Measurements from ENCODE around the gene GATAD2A. TPM values are rescaled to one million over a fixed set of nuclear protein-coding genes. Genes with fewer than 3 reads are reported as not detected.

GATAD2A gene
- total RNA-seq, 4 donors from 2014 or later, result 34.9 to 60.5 (median 42.5) TPM

- DNase-seq (ENCODE audit: extremely low spot score), result no peak
- TF ChIP-seq POLR2AphosphoS5 (IDR thresholded peaks at IDR 0.05) (no peak), POLR2A (IDR thresholded peaks at IDR 0.05; ENCODE audit: low read depth) (no peak)
- Histone ChIP-seq H3K4me1 (peaks cover 15 to 40% (median 26%) of the 10 kb centered on the region in 4 donors), H3K27ac (replicated peaks in 1 of 4) (no peak overlapping the region), H3K4me3 (no peak overlapping the region), H3K9me3 (no peaks in the 10 kb centered on the region), H3K36me3 (peaks cover 15 to 38% (median 35%) of the 10 kb centered on the region in 4 donors), H3K27me3 (no peaks in the 10 kb centered on the region)
- intact Hi-C loops (cut with DNase I), result loop anchor here (5.0 kb wide), 1 partner anchor 426 kb away; no protein-coding TSS in a partner anchor
- WGBS, result 81% methylated on average over 4 of the region's 4 CpGs
Observed at GRCh38 chr19:19530889-19531288, 125.4 kb downstream of the GATAD2A start.

DNA sequence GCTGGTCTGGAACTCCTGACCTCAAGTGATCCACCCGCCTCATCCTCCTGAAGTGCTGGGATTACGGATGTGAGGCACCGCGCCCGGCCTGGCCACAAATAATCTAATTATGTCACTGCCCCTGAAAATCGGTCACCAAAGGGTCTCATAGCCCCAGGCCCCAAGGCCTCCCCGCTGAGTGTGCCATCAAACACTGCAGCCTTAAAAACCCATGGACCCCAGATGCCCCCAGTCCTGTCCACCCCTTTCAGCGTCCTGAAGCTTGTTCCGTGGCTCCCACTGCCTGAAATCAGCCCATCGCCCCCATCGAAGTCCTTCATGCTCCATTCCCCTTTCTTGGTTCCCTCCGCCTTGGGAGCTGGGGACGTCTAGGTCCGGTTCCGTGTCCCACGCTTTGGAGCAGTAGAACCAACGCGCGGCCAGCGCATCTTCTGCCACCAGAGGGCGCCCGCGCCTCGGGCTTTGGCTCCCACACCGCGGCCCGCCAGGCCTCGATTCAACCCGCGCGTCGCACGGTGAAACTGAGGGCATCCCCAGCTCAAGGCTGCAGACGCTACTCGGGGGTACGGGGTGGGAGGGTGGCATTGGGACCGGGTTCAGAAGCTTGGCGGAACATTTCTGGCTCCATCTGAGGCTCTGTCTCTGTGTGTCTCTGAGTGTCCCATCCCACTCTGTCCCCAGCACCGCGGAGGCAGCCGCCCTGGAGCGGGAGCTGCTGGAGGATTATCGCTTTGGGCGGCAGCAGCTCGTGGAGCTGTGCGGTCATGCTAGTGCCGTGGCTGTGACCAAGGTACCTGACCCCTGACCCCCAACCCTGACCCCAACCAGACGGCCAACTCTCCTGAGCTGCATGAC, 126.7 kb downstream of the GATAD2A start:
- 23% methylated on average over 29 of the region's 48 CpGs for WGBS
- H3K27me3 ChIP-seq, result peaks cover 0 to 5% (median 0%) of the 10 kb centered on the region in 4 donors
- TF ChIP-seq, protein P1, sequence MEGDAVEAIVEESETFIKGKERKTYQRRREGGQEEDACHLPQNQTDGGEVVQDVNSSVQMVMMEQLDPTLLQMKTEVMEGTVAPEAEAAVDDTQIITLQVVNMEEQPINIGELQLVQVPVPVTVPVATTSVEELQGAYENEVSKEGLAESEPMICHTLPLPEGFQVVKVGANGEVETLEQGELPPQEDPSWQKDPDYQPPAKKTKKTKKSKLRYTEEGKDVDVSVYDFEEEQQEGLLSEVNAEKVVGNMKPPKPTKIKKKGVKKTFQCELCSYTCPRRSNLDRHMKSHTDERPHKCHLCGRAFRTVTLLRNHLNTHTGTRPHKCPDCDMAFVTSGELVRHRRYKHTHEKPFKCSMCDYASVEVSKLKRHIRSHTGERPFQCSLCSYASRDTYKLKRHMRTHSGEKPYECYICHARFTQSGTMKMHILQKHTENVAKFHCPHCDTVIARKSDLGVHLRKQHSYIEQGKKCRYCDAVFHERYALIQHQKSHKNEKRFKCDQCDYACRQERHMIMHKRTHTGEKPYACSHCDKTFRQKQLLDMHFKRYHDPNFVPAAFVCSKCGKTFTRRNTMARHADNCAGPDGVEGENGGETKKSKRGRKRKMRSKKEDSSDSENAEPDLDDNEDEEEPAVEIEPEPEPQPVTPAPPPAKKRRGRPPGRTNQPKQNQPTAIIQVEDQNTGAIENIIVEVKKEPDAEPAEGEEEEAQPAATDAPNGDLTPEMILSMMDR (IDR thresholded peaks at IDR 0.05), result peak; percentile 85 to 99 (median 93)
- TF ChIP-seq POLR2A (IDR thresholded peaks at IDR 0.05; ENCODE audit: low read depth), result no peak
- TF ChIP-seq EP300 (IDR thresholded peaks at IDR 0.05), result no peak
- TF ChIP-seq POLR2AphosphoS5 (IDR thresholded peaks at IDR 0.05), result peak in 1 of 2 donors; percentile 53
- peak overlapping the region in 1 of 4 donors; percentile 19 for H3K4me3 ChIP-seq
- H3K36me3 ChIP-seq, result peaks cover 12 to 26% (median 22%) of the 10 kb centered on the region in 4 donors
- H3K4me1 ChIP-seq, result peaks cover 15 to 31% (median 24%) of the 10 kb centered on the region in 4 donors
- intact Hi-C loops (cut with DNase I), result loop anchor here (2.0 to 5.0 kb wide), 2 partner anchors 111 to 425 kb away; partner anchors contain the start of gene GMIP
- H3K9me3 ChIP-seq, result no peaks in the 10 kb centered on the region
- H3K27ac ChIP-seq (replicated peaks in 1 of 4), result no peak overlapping the region
- DNase-seq (ENCODE audit: extremely low spot score), result no peak

DNA sequence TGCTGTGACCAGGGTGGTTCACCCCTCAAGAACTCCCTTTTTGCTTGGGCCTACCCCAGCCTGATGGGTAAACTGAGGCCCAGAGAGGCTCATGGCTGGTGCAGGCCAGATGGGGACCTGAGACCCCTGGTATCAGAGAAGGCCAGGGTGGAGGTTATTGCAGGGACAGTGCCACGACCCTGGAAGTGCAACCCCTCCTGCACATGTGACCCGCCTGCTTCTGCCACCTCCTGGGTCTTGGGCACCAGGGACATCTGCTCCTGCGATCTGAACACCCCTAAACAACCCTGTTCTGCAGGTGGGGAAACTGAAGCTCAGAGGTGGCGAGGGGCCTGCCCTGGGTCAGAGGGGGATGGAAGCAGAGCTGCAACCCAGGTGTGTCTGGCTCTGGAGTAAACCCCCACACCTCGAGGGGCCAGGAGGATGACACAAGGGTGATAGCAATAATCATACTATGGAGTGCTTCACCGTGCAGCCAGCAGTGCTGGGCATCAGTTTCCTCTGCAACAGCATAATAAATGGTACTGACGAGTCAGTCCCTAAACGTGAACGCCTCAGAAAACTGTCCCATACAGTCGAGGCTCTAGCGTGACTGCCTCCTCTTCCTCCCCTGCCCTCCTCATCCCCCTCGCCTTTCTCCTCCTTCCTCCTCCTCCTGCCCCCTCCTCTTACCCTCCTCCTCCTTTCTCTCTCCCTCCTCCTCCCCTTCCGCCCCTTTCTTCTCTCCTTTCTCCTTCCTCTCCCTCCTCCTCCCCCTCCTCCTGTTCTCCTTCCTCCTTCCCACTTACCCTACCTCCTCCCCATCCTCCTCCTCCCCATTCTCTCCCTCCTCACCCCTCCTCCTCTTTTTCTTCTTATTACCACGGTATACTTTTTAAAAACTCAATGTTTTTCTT, 127.6 kb downstream of the GATAD2A start:
- 74% methylated on average over 13 of the region's 14 CpGs for WGBS
- no peak overlapping the region for H3K4me3 ChIP-seq

GRCh38 chr19:19533841-19534240, 128.4 kb downstream of the GATAD2A start:
- TF ChIP-seq EP300 (IDR thresholded peaks at IDR 0.05), result no peak
- TF ChIP-seq, protein P1 (IDR thresholded peaks at IDR 0.05), result no peak
- no peak for TF ChIP-seq POLR2AphosphoS5 (IDR thresholded peaks at IDR 0.05)
- TF ChIP-seq POLR2A (IDR thresholded peaks at IDR 0.05; ENCODE audit: low read depth), result no peak
- Histone ChIP-seq H3K4me1 (peaks cover 24 to 39% (median 36%) of the 10 kb centered on the region in 4 donors), H3K27ac (replicated peaks in 1 of 4) (no peak overlapping the region), H3K27me3 (peaks cover 6 to 20% (median 12%) of the 10 kb centered on the region in 4 donors), H3K4me3 (no peak overlapping the region), H3K9me3 (no peaks in the 10 kb centered on the region), H3K36me3 (peaks cover 0 to 12% (median 9%) of the 10 kb centered on the region in 4 donors)
- 87% methylated on average over 6 of the region's 6 CpGs for WGBS
- no peak for DNase-seq (ENCODE audit: extremely low spot score)
- intact Hi-C loops (cut with DNase I), result loop anchor here (2.0 to 5.0 kb wide), 2 partner anchors 109 to 423 kb away; partner anchors contain the start of gene GMIP

More for the DNA sequence above, 127.6 kb downstream of the GATAD2A start:
- intact Hi-C loops (cut with DNase I), result loop anchor here (2.0 to 5.0 kb wide), 2 partner anchors 110 to 424 kb away; partner anchors contain the start of gene GMIP
- DNase-seq (ENCODE audit: extremely low spot score), result no peak
- no peaks in the 10 kb centered on the region for H3K9me3 ChIP-seq
- peaks cover 2 to 12% (median 4%) of the 10 kb centered on the region in 4 donors for H3K27me3 ChIP-seq
- H3K27ac ChIP-seq (replicated peaks in 1 of 4), result no peak overlapping the region
- peaks cover 4 to 17% (median 14%) of the 10 kb centered on the region in 4 donors for H3K36me3 ChIP-seq
- peaks cover 17 to 39% (median 32%) of the 10 kb centered on the region in 4 donors for H3K4me1 ChIP-seq
- no peak for TF ChIP-seq EP300 (IDR thresholded peaks at IDR 0.05)

DNA sequence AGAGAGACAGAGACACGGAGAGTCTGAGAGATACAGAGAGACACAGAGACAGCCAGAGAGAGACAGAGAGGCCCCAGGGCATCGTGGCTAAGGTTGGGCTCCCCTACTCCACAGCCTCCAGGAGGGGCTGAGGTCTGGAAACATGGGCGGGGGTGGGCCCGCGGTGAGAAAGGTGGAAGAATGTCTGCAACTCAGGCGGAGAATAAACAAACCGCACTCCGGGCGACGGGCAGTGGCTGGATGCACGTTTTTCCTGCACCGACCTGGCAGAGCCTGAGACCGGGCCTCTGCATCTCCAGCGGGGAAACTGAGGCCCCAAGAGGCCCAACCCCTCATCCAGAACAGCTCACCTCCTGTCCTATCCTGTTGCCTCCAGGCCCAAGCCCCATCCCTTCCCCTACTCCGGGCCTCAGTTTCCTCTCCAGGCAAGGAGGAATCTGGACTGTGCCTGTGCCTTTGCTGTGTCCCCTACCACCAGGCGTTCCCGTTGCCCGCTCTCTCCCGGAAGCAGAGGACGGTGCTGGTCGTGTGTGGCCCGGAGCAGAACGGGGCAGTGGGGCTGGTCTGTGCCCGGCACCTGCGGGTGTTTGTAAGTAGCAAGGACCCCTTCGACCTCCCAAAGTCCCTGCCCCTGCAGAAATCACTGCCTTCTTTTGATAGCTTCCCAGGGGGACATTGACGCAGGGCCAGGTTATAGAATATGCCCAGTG, 129.2 kb downstream of the GATAD2A start:
- Histone ChIP-seq H3K9me3 (no peaks in the 10 kb centered on the region), H3K4me3 (no peak overlapping the region), H3K36me3 (peaks cover 0 to 9% (median 7%) of the 10 kb centered on the region in 4 donors), H3K4me1 (peaks cover 21 to 37% (median 31%) of the 10 kb centered on the region in 4 donors), H3K27me3 (peaks cover 6 to 29% (median 20%) of the 10 kb centered on the region in 4 donors), H3K27ac (replicated peaks in 1 of 4) (no peak overlapping the region)
- no peak for DNase-seq (ENCODE audit: extremely low spot score)
- TF ChIP-seq EP300 (IDR thresholded peaks at IDR 0.05) (no peak), POLR2A (IDR thresholded peaks at IDR 0.05; ENCODE audit: low read depth) (no peak), POLR2AphosphoS5 (IDR thresholded peaks at IDR 0.05) (no peak)
- TF ChIP-seq, protein P1 (IDR thresholded peaks at IDR 0.05), result no peak
- intact Hi-C loops (cut with DNase I), result loop anchor here (5.0 kb wide), 1 partner anchor 423 kb away; no protein-coding TSS in a partner anchor
- WGBS, result 74% methylated on average over 26 of the region's 27 CpGs

Data from esophagus muscularis mucosa (tissue), 4 donors.